ENCODE measurements around the gene ALDH1A2.
"Not testable (repeated sequence)": the region's sequence is repeated elsewhere in the genome, so short reads cannot be mapped to it uniquely, and the experiment has no call there.

Gene ALDH1A2

GRCh38 chr15:58065445-58066041 lies at the start of gene ALDH1A2:
ALDH1A2 (minus strand) TSS chr15:58065711; CDS start chr15:58065650, 61 bp downstream.
- DNase-seq = no peak

- DNase-seq = no peak
These were observed 49.3 kb upstream of the ALDH1A2 start for GRCh38 chr15:58114812-58115211.

- no peak for DNase-seq
These were observed 48.9 kb upstream of the ALDH1A2 start for GRCh38 chr15:58114388-58114787.

- not testable (repeated sequence) for DNase-seq
These were observed 47.8 kb upstream of the ALDH1A2 start for GRCh38 chr15:58113358-58113757.

- DNase-seq = no peak
These were observed 46.2 kb upstream of the ALDH1A2 start for GRCh38 chr15:58111718-58112104.

- DNase-seq = no peak
These were observed 45.6 kb upstream of the ALDH1A2 start for GRCh38 chr15:58110999-58111717.

GRCh38 chr15:58109419-58109818 lies 43.9 kb upstream of the ALDH1A2 start:
- DNase-seq = no peak

- DNase-seq = no peak
These were observed 42.6 kb upstream of the ALDH1A2 start for GRCh38 chr15:58108117-58108516.

GRCh38 chr15:58103482-58103881 lies 38.0 kb upstream of the ALDH1A2 start:
- no peak for DNase-seq

- no peak for DNase-seq
These were observed 31.1 kb upstream of the ALDH1A2 start for GRCh38 chr15:58096529-58097084.

GRCh38 chr15:58095415-58095814 lies 29.9 kb upstream of the ALDH1A2 start:
- no peak for DNase-seq

GRCh38 chr15:58087871-58088270 lies 22.4 kb upstream of the ALDH1A2 start:
- no peak for DNase-seq

GRCh38 chr15:58086491-58086890 lies 21.0 kb upstream of the ALDH1A2 start:
- no peak for DNase-seq

- no peak for DNase-seq
These were observed 18.0 kb upstream of the ALDH1A2 start for GRCh38 chr15:58083526-58083925.

- DNase-seq = no peak
These were observed 16.4 kb upstream of the ALDH1A2 start for GRCh38 chr15:58081891-58082290.

- no peak for DNase-seq
These were observed 15.9 kb upstream of the ALDH1A2 start for GRCh38 chr15:58081456-58081855.

- not testable (repeated sequence) for DNase-seq
These were observed 15.4 kb upstream of the ALDH1A2 start for GRCh38 chr15:58080959-58081358.

- DNase-seq = no peak
These were observed 14.9 kb upstream of the ALDH1A2 start for GRCh38 chr15:58080398-58080797.

GRCh38 chr15:58078591-58078990 lies 13.1 kb upstream of the ALDH1A2 start:
- no peak for DNase-seq

GRCh38 chr15:58077427-58077826 lies 11.9 kb upstream of the ALDH1A2 start:
- no peak for DNase-seq

GRCh38 chr15:58074452-58074851 lies 8.9 kb upstream of the ALDH1A2 start:
- no peak for DNase-seq

- peak in 1 of 2 donors; percentile 33 for DNase-seq
These were observed 5.4 kb upstream of the ALDH1A2 start for GRCh38 chr15:58070801-58071418.

GRCh38 chr15:58069008-58069407 lies 3.5 kb upstream of the ALDH1A2 start:
- DNase-seq = no peak
